ENCODE measurements around the gene FHAD1. TPM values are rescaled to one million over a fixed set of nuclear protein-coding genes. Genes with fewer than 3 reads are reported as not detected.

FHAD1 gene
- polyA plus RNA-seq, 1 of the 3 experiments (the other 2 are of a cell fraction) = 0.48 TPM

GRCh38 chr1:15380601-15381508 lies 133.8 kb downstream of the FHAD1 start:
- Histone ChIP-seq H3K4me2 (no peak overlapping the region), H3K27me3 (ENCODE audit: insufficient read depth) (no peaks in the 10 kb centered on the region), H3K9me3 (no peaks in the 10 kb centered on the region), H3K9ac (no peak overlapping the region), H2AFZ (ENCODE audit: low read depth) (no peak overlapping the region), H3F3A (replicated peaks; ENCODE audit: insufficient read depth) (no peaks in the 10 kb centered on the region), H3K79me2 (ENCODE audit: insufficient read depth) (no peaks in the 10 kb centered on the region), H3K27ac (ENCODE audit: low read depth in 2 of 2, low read length in 1 of 2) (no peak overlapping the region), H3K36me3 (replicated peaks in 1 of 2; ENCODE audit: control insufficient read depth in 1 of 2, insufficient read depth in 2 of 2, low read length in 1 of 2) (no peaks in the 10 kb centered on the region), H4K20me1 (ENCODE audit: insufficient read depth) (no peaks in the 10 kb centered on the region), H3K4me1 (ENCODE audit: control insufficient read depth in 1 of 2, insufficient read depth in 2 of 2, low read depth in 1 of 2, low read length in 1 of 2) (peaks cover 0 to 20% of the 10 kb centered on the region in 2 experiments; a peak in 1 of 4 replicates), H3K9me2 (no peaks in the 10 kb centered on the region), H3K4me3 (ENCODE audit: low read depth in 2 of 2, low read length in 1 of 2) (no peak overlapping the region)
- ChIA-PET CTCF (interaction anchor here (2.3 kb wide), 1 partner anchor 57 kb away, joined by 9 read pairs; no protein-coding TSS in a partner anchor), POLR2A (no interaction called here)
- no peak for TF ChIP-seq RXRA (IDR thresholded peaks at IDR 0.05; ENCODE audit: borderline replicate concordance, low read depth)
- no peak for TF ChIP-seq FOXM1 (IDR thresholded peaks at IDR 0.05; ENCODE audit: low read depth)
- TF ChIP-seq EP300 (IDR thresholded peaks at IDR 0.05; ENCODE audit: borderline replicate concordance in 1 of 2, low read depth in 1 of 2, low read length in 1 of 2) = no peak
- no peak for TF ChIP-seq RAD21 (IDR thresholded peaks at IDR 0.05; ENCODE audit: low read length)
- TF ChIP-seq GATA2 (CRISPR knock-in tag; IDR thresholded peaks at IDR 0.05) = no peak
- no peak for TF ChIP-seq USF1 (IDR thresholded peaks at IDR 0.05; ENCODE audit: borderline replicate concordance, low read depth)
- TF ChIP-seq PBX3 (IDR thresholded peaks at IDR 0.05) = no peak
- TF ChIP-seq FOSL2 (IDR thresholded peaks at IDR 0.05; ENCODE audit: borderline replicate concordance, low read depth) = no peak
- TF ChIP-seq EZH2phosphoT487 (IDR thresholded peaks at IDR 0.05; ENCODE audit: borderline replicate concordance, low read depth) = no peak
- TF ChIP-seq YY1 (IDR thresholded peaks at IDR 0.05; ENCODE audit: low read depth) = no peak
- no peak for TF ChIP-seq MXI1 (IDR thresholded peaks at IDR 0.05; ENCODE audit: low read depth, low read length)
- no peak for TF ChIP-seq MEF2A (IDR thresholded peaks at IDR 0.05; ENCODE audit: borderline replicate concordance, low read depth)
- TF ChIP-seq CTCF (IDR thresholded peaks at IDR 0.05) = no peak
- no peak for TF ChIP-seq FOXJ3 (CRISPR knock-in tag; IDR thresholded peaks at IDR 0.05)
- no peak for TF ChIP-seq USF2 (IDR thresholded peaks at IDR 0.05; ENCODE audit: borderline replicate concordance, low read depth, low read length)
- no peak for TF ChIP-seq TCF12 (IDR thresholded peaks at IDR 0.05)
- TF ChIP-seq NFIC (IDR thresholded peaks at IDR 0.05; ENCODE audit: borderline replicate concordance) = no peak
- TF ChIP-seq POLR2AphosphoS5 (IDR thresholded peaks at IDR 0.05; ENCODE audit: low read depth, low read length) = no peak
- TF ChIP-seq SMC3 (IDR thresholded peaks at IDR 0.05; ENCODE audit: low read depth, low read length) = no peak
- no peak for DNase-seq
- 88% methylated on average over 21 of the region's 22 CpGs for WGBS (ENCODE audit: low lambda C conversion rate)

Data from SK-N-SH (cell line).